SK-N-SH (cell line): ENCODE measurements around the gene CR1. TPM values are rescaled to one million over a fixed set of nuclear protein-coding genes. Genes with fewer than 3 reads are reported as not detected.

Experiments
- CTCF ChIA-PET: fragments of 300-600, 350-600 bp; formaldehyde crosslinking; extraction: SDS; loops from one replicate; lab custom pipeline; 2021; lab: Yijun Ruan, JAX
- POLR2A ChIA-PET: fragments of 350-600 bp; sonication (Branson Sonifier 250); formaldehyde crosslinking; extraction: SDS; loops from one replicate; lab custom pipeline; 2020; ENCODE audit warnings: antibody characterized with exemption, inconsistent platforms; lab: Yijun Ruan, JAX
- DNase-seq: peaks from one replicate; pipeline ENCODE4 v3.0.0; 2012
- H2AFZ ChIP-seq: fragments of 200-600 bp; sonication (generic); 2 replicates; pipeline ENCODE4 v1.8.1; 2016; ENCODE audit warnings: antibody characterized with exemption, mild to moderate bottlenecking, low read depth
- H3F3A ChIP-seq: fragments of 200-600 bp; sonication (generic); replicated peaks from 2 replicates; pipeline ENCODE3; 2016; ENCODE audit warnings: antibody characterized with exemption, mild to moderate bottlenecking; ENCODE audit not compliant: insufficient read depth
- H3K27ac ChIP-seq, 2 experiments: fragments of 200-500 bp in 1 of 2; fragments of 200-600 bp in 1 of 2; sonication (Bioruptor generic) in 1 of 2; sonication (generic), shearing (Covaris generic) in 1 of 2; 2 replicates each; pipeline versions ENCODE4 v1.5.1 to v1.6.1; 2014 to 2016; ENCODE audit warnings: low read depth in 2 of 2, inconsistent platforms in 1 of 2, low read length in 1 of 2, mild to moderate bottlenecking in 1 of 2, mixed read lengths in 1 of 2
- H3K27me3 ChIP-seq: fragments of 200-600 bp; sonication (generic), shearing (Covaris generic); 2 replicates; pipeline ENCODE4 v1.6.1; 2016; ENCODE audit warnings: mixed run types; ENCODE audit not compliant: insufficient read depth
- H3K36me3 ChIP-seq, 2 experiments: fragments of 200-500 bp in 1 of 2; fragments of 200-600 bp in 1 of 2; sonication (Bioruptor generic) in 1 of 2; sonication (generic) in 1 of 2; replicated peaks in 1 of 2; 2 replicates each; pipeline versions ENCODE3 to v1.5.1; 2014 to 2016; ENCODE audit warnings: low read length in 1 of 2, mild to moderate bottlenecking in 1 of 2; ENCODE audit not compliant: insufficient read depth in 2 of 2, control insufficient read depth in 1 of 2
- H3K4me1 ChIP-seq, 2 experiments: fragments of 200-500 bp in 1 of 2; fragments of 200-600 bp in 1 of 2; sonication (Bioruptor generic) in 1 of 2; sonication (generic), shearing (Covaris generic) in 1 of 2; 2 replicates each; pipeline versions ENCODE4 v1.5.1 to v1.6.1; 2014 to 2016; ENCODE audit warnings: low read depth in 1 of 2, low read length in 1 of 2, mixed run types in 1 of 2; ENCODE audit not compliant: insufficient read depth in 2 of 2, control insufficient read depth in 1 of 2
- H3K4me2 ChIP-seq: fragments of 200-600 bp; sonication (generic), shearing (Covaris generic); 2 replicates; pipeline ENCODE4 v1.6.1; 2017; ENCODE audit warnings: mixed run types
- H3K4me3 ChIP-seq, 2 experiments: fragments of 200-500 bp in 1 of 2; fragments of 200-600 bp in 1 of 2; sonication (Bioruptor generic) in 1 of 2; sonication (generic), shearing (Covaris generic) in 1 of 2; 2 replicates each; pipeline versions ENCODE4 v1.5.1 to v1.8.1; 2014 to 2016; ENCODE audit warnings: low read depth in 2 of 2, inconsistent platforms in 1 of 2, low read length in 1 of 2, mild to moderate bottlenecking in 1 of 2, mixed read lengths in 1 of 2, moderate library complexity in 1 of 2
- H3K79me2 ChIP-seq: fragments of 200-600 bp; sonication (generic); 2 replicates; pipeline ENCODE4 v1.8.1; 2017; ENCODE audit warnings: mild to moderate bottlenecking; ENCODE audit not compliant: insufficient read depth
- H3K9ac ChIP-seq: fragments of 200-600 bp; sonication (generic); 2 replicates; pipeline ENCODE4 v1.6.1; 2017; ENCODE audit warnings: mixed run types
- H3K9me2 ChIP-seq: fragments of 200-600 bp; sonication (generic); 2 replicates; pipeline ENCODE4 v1.6.1; 2017; ENCODE audit warnings: mixed run types
- H3K9me3 ChIP-seq: fragments of 200-600 bp; sonication (generic); 2 replicates; pipeline ENCODE4 v1.6.1; 2017; ENCODE audit warnings: mixed run types, mild to moderate bottlenecking, moderate library complexity
- H4K20me1 ChIP-seq: fragments of 200-600 bp; sonication (generic); 2 replicates; pipeline ENCODE4 v1.6.1; 2017; ENCODE audit warnings: mild to moderate bottlenecking, mixed run types; ENCODE audit not compliant: insufficient read depth
- CTCF ChIP-seq: fragments of 200-600 bp; sonication (generic); IDR thresholded peaks from 2 replicates; pipeline ENCODE4 v1.6.1; 2017; ENCODE audit warnings: antibody characterized with exemption, mild to moderate bottlenecking, moderate library complexity
- ELF1 ChIP-seq: IDR thresholded peaks from 2 replicates; pipeline ENCODE4 v1.4.0; 2012
- EZH2phosphoT487 ChIP-seq: fragments of 200-600 bp; sonication (generic); IDR thresholded peaks from 2 replicates; pipeline ENCODE4 v1.6.1; 2017; ENCODE audit warnings: low read depth, mixed run types, mild to moderate bottlenecking, antibody characterized with exemption, moderate library complexity, borderline replicate concordance
- FOXM1 ChIP-seq: IDR thresholded peaks from 2 replicates; pipeline ENCODE4 v1.4.0; 2012; ENCODE audit warnings: low read depth, mild to moderate bottlenecking
- GABPA ChIP-seq: IDR thresholded peaks from 2 replicates; pipeline ENCODE4 v1.4.0; 2012; ENCODE audit warnings: low read depth, mild to moderate bottlenecking
- GATA2 ChIP-seq: sonication (generic); formaldehyde crosslinking; IDR thresholded peaks from 2 replicates; pipeline ENCODE4 v1.5.0; 2020; ENCODE audit warnings: mild to moderate bottlenecking, missing genetic modification reagents
- MAX ChIP-seq: IDR thresholded peaks from 2 replicates; pipeline ENCODE4 v1.4.0; 2012; ENCODE audit warnings: low read depth
- MXI1 ChIP-seq: IDR thresholded peaks from 2 replicates; pipeline ENCODE4 v1.6.1; 2012; ENCODE audit warnings: mild to moderate bottlenecking, low read depth, low read length, improper control_type of control experiment
- NRF1 ChIP-seq: IDR thresholded peaks from 2 replicates; pipeline ENCODE4 v1.6.1; 2012; ENCODE audit warnings: low read depth, mild to moderate bottlenecking, low read length
- RAD21 ChIP-seq: IDR thresholded peaks from 2 replicates; pipeline ENCODE4 v1.6.1; 2012; ENCODE audit warnings: mild to moderate bottlenecking, low read length
- SIN3A ChIP-seq: IDR thresholded peaks from 2 replicates; pipeline ENCODE4 v1.6.1; 2012; ENCODE audit warnings: low read depth, mild to moderate bottlenecking, low read length, moderate library complexity, borderline replicate concordance
- TAF1 ChIP-seq: IDR thresholded peaks from 2 replicates; pipeline ENCODE4 v1.6.1; 2012; ENCODE audit warnings: low read depth, mild to moderate bottlenecking, low read length, moderate library complexity, borderline replicate concordance
- TCF12 ChIP-seq: IDR thresholded peaks from 2 replicates; pipeline ENCODE4 v1.4.0; 2012
- WGBS: methylation state at CpG from one replicate; pipeline ENCODE4 v1.1.6; 2017; ENCODE audit warnings: low lambda C conversion rate; 5-methylcytosine and 5-hydroxymethylcytosine counted together
- polyA plus RNA-seq, 3 experiments: library from polyadenylated mRNA; depleted of rRNA; stranded (reverse); fragments of >200 nt; gene quantifications; 2 replicates each; pipeline ENCODE4 v1.2.3, GENCODE V29; 2012

Gene CR1
- polyA plus RNA-seq, 1 of the 3 experiments (the other 2 are of a cell fraction): not detected

- Histone ChIP-seq H3K9me2 (no peaks in the 10 kb centered on the region), H3K27ac (no peak overlapping the region), H2AFZ (no peak overlapping the region), H3K4me1 (no peaks in the 10 kb centered on the region), H3K4me3 (no peak overlapping the region), H4K20me1 (no peaks in the 10 kb centered on the region), H3K36me3 (no peaks in the 10 kb centered on the region), H3K9me3 (no peaks in the 10 kb centered on the region), H3F3A (no peaks in the 10 kb centered on the region), H3K79me2 (no peaks in the 10 kb centered on the region), H3K9ac (no peak overlapping the region), H3K4me2 (no peak overlapping the region), H3K27me3 (peaks cover 18% of the 10 kb centered on the region)
- DNase-seq: no peak
- ChIA-PET POLR2A (no interaction called here), CTCF (interaction anchor here (0.9 to 1.4 kb wide), 2 partner anchors 28 to 44 kb away, joined by 3 read pairs; no protein-coding TSS in a partner anchor)
- 3% methylated on average over 2 of the region's 2 CpGs for WGBS
- TF ChIP-seq TAF1: no peak
- TF ChIP-seq CTCF: peak; percentile 58
- no peak for TF ChIP-seq GABPA
- TF ChIP-seq GATA2 (CRISPR knock-in tag): no peak
- TF ChIP-seq MAX: no peak
- no peak for TF ChIP-seq EZH2phosphoT487
- TF ChIP-seq NRF1: no peak
Measured at GRCh38 chr1:207654320-207654719, 158.4 kb downstream of the CR1 start.

- Histone ChIP-seq H4K20me1 (no peaks in the 10 kb centered on the region), H3K79me2 (no peaks in the 10 kb centered on the region), H3F3A (no peaks in the 10 kb centered on the region), H3K27ac (no peak overlapping the region), H3K9me2 (no peaks in the 10 kb centered on the region), H2AFZ (no peak overlapping the region), H3K36me3 (no peaks in the 10 kb centered on the region), H3K9ac (no peak overlapping the region), H3K4me3 (no peak overlapping the region), H3K4me1 (no peaks in the 10 kb centered on the region), H3K9me3 (no peaks in the 10 kb centered on the region), H3K4me2 (no peak overlapping the region), H3K27me3 (peaks cover 20% of the 10 kb centered on the region; the same call in 1 of the 2 replicates)
- ChIA-PET POLR2A (no interaction called here), CTCF (interaction anchor here (1.6 kb wide), 1 partner anchor 40 kb away, joined by 6 read pairs; no protein-coding TSS in a partner anchor)
- DNase-seq: no peak
- no peak for TF ChIP-seq TAF1
- no peak for TF ChIP-seq MXI1
- no peak for TF ChIP-seq FOXM1
- 16% methylated on average over 5 of the region's 7 CpGs for WGBS
Measured at GRCh38 chr1:207658408-207658807, 162.5 kb downstream of the CR1 start.

- no peaks in the 10 kb centered on the region for H3K9me2 ChIP-seq
- ChIA-PET CTCF (interaction anchor here (1.6 kb wide), 1 partner anchor 40 kb away, joined by 6 read pairs; no protein-coding TSS in a partner anchor), POLR2A (no interaction called here)
- H3F3A ChIP-seq: no peaks in the 10 kb centered on the region
- no peaks in the 10 kb centered on the region for H3K9me3 ChIP-seq
- no peak overlapping the region for H3K27ac ChIP-seq
- H2AFZ ChIP-seq: no peak overlapping the region
- H3K4me2 ChIP-seq: no peak overlapping the region
- H3K27me3 ChIP-seq: peaks cover 20% of the 10 kb centered on the region; the same call in 1 of the 2 replicates
- no peak overlapping the region for H3K9ac ChIP-seq
- H3K4me3 ChIP-seq: no peak overlapping the region
- no peaks in the 10 kb centered on the region for H3K4me1 ChIP-seq
- no peaks in the 10 kb centered on the region for H3K36me3 ChIP-seq
- no peaks in the 10 kb centered on the region for H3K79me2 ChIP-seq
- no peaks in the 10 kb centered on the region for H4K20me1 ChIP-seq
- 16% methylated on average over 8 of the region's 9 CpGs for WGBS
- no peak for DNase-seq
- TF ChIP-seq NRF1 (no peak), ELF1 (no peak), SIN3A (no peak), TCF12 (no peak), RAD21 (no peak)
Measured at GRCh38 chr1:207658904-207659485, 163.0 kb downstream of the CR1 start.
